H1 (cell line): Measurements from ENCODE around the gene GABARAPL2. TPM values are rescaled to one million over a fixed set of nuclear protein-coding genes. Genes with fewer than 3 reads are reported as not detected.

Experiments used
- CTCF ChIA-PET: fragments of 300-600 bp; sonication (Branson Sonifier 250); formaldehyde crosslinking; loops from one replicate; lab custom pipeline; 2021; ENCODE audit not compliant: partially characterized antibody; lab: Charles Lee
- POLR2A ChIA-PET: fragments of 300-600 bp; sonication (Branson Sonifier 250); formaldehyde crosslinking; loops from one replicate; lab custom pipeline; 2021; ENCODE audit warnings: inconsistent platforms; ENCODE audit not compliant: partially characterized antibody; lab: Charles Lee
- DNase-seq, 2 experiments: peaks; one replicate each; pipeline versions ENCODE4 v3.0.0 to v3.0.0-alpha.2; 2010 to 2022; ENCODE audit warnings: low spot score in 2 of 2, low read depth in 1 of 2, mixed read lengths in 1 of 2
- FAIRE-seq: peaks from 2 replicates; lab custom pipeline; 2011; peaks lifted over from hg19 to GRCh38; lab: Jason Lieb, UNC
- H2AFZ ChIP-seq: 2 replicates; pipeline ENCODE4 v1.8.1; 2012; ENCODE audit warnings: low read length, inconsistent platforms
- H2AK5ac ChIP-seq: 2 replicates; pipeline ENCODE4 v1.6.1; 2013; ENCODE audit warnings: low read depth, low read length
- H2BK120ac ChIP-seq: replicated peaks from 2 replicates; pipeline ENCODE3; 2013; ENCODE audit warnings: low read depth, low read length, inconsistent platforms
- H2BK12ac ChIP-seq: 2 replicates; pipeline ENCODE4 v1.6.1; 2013; ENCODE audit warnings: low read depth, low read length
- H2BK15ac ChIP-seq: 2 replicates; pipeline ENCODE4 v1.6.1; 2013; ENCODE audit warnings: low read length
- H2BK20ac ChIP-seq: 2 replicates; pipeline ENCODE4 v1.6.1; 2013; ENCODE audit warnings: low read length
- H2BK5ac ChIP-seq: 2 replicates; pipeline ENCODE4 v1.6.1; 2013; ENCODE audit warnings: low read depth, low read length
- H3K14ac ChIP-seq: 2 replicates; pipeline ENCODE4 v1.6.1; 2013; ENCODE audit warnings: inconsistent platforms; ENCODE audit not compliant: insufficient read length
- H3K18ac ChIP-seq: 2 replicates; pipeline ENCODE4 v1.6.1; 2013; ENCODE audit warnings: low read length; ENCODE audit errors: extremely low read depth
- H3K23ac ChIP-seq: 2 replicates; pipeline ENCODE4 v1.6.1; 2013; ENCODE audit warnings: inconsistent platforms; ENCODE audit not compliant: insufficient read length
- H3K23me2 ChIP-seq: 2 replicates; pipeline ENCODE4 v1.6.1; 2013; ENCODE audit warnings: low read depth, low read length
- H3K27ac ChIP-seq: 2 replicates; pipeline ENCODE4 v1.6.1; 2011; ENCODE audit warnings: low read depth, low read length, inconsistent platforms
- H3K27me3 ChIP-seq, 4 experiments: replicated peaks in 1 of 4; 1 replicate in 1 of 4; 2 replicates in 3 of 4; pipeline versions ENCODE4 v1.6.1 to v1.8.1; 2011 to 2013; ENCODE audit warnings: low read length in 3 of 4, mild to moderate bottlenecking in 3 of 4, inconsistent platforms in 2 of 4, mixed read lengths in 2 of 4, moderate library complexity in 1 of 4; ENCODE audit not compliant: control insufficient read depth in 3 of 4, insufficient read depth in 3 of 4; ENCODE audit errors: extremely low read depth in 1 of 4
- H3K36me3 ChIP-seq, 4 experiments: 2 replicates each; pipeline versions ENCODE4 v1.6.1 to v1.8.1; 2011 to 2013; ENCODE audit warnings: mild to moderate bottlenecking in 4 of 4, low read length in 3 of 4, moderate library complexity in 2 of 4, control low read depth in 1 of 4, inconsistent platforms in 1 of 4; ENCODE audit not compliant: insufficient read depth in 4 of 4, control insufficient read depth in 2 of 4
- H3K4ac ChIP-seq: replicated peaks from 2 replicates; pipeline ENCODE3; 2013; ENCODE audit warnings: low read length, low read depth, mixed read lengths, inconsistent platforms; ENCODE audit not compliant: insufficient read length
- H3K4me1 ChIP-seq, 4 experiments: replicated peaks in 1 of 4; 1 replicate in 1 of 4; 2 replicates in 3 of 4; pipeline versions ENCODE4 v1.6.1 to v1.8.1; 2011 to 2013; ENCODE audit warnings: low read length in 3 of 4, inconsistent platforms in 2 of 4, mixed read lengths in 1 of 4; ENCODE audit not compliant: insufficient read depth in 4 of 4, control insufficient read depth in 3 of 4
- H3K4me2 ChIP-seq, 2 experiments: 2 replicates each; pipeline versions ENCODE4 v1.6.1 to v1.8.1; 2011 to 2013; ENCODE audit warnings: low read depth in 2 of 2, low read length in 2 of 2, control low read depth in 1 of 2, inconsistent platforms in 1 of 2, mild to moderate bottlenecking in 1 of 2; ENCODE audit not compliant: insufficient read depth in 1 of 2
- H3K4me3 ChIP-seq, 4 experiments: fragments of 200-600, 300-600 bp in 1 of 4; sonication (generic), shearing (Covaris generic), sonication (Bioruptor Twin) in 1 of 4; 2 replicates each; pipeline versions ENCODE4 v1.5.1 to v1.8.1; 2011 to 2016; ENCODE audit warnings: low read length in 4 of 4, low read depth in 3 of 4, control low read depth in 2 of 4, inconsistent platforms in 2 of 4, mild to moderate bottlenecking in 2 of 4, mixed read lengths in 1 of 4, moderate library complexity in 1 of 4; ENCODE audit not compliant: insufficient read depth in 2 of 4; ENCODE audit errors: extremely low read depth in 1 of 4
- H3K56ac ChIP-seq: replicated peaks from 2 replicates; pipeline ENCODE3; 2013; ENCODE audit warnings: low read depth, mild to moderate bottlenecking, mixed read lengths, low read length, inconsistent platforms; ENCODE audit not compliant: insufficient read length
- H3K79me1 ChIP-seq: 2 replicates; pipeline ENCODE4 v1.6.1; 2013; ENCODE audit warnings: low read depth, low read length, control low read depth
- H3K79me2 ChIP-seq, 2 experiments: 2 replicates each; pipeline versions ENCODE4 v1.6.1 to v1.8.1; 2012 to 2013; ENCODE audit warnings: low read length in 2 of 2, mild to moderate bottlenecking in 2 of 2, inconsistent platforms in 1 of 2; ENCODE audit not compliant: insufficient read depth in 2 of 2, control insufficient read depth in 1 of 2
- H3K9ac ChIP-seq, 4 experiments: replicated peaks in 1 of 4; 1 replicate in 1 of 4; 2 replicates in 3 of 4; pipeline versions ENCODE4 v1.6.1 to v1.8.1; 2011 to 2013; ENCODE audit warnings: low read depth in 3 of 4, low read length in 3 of 4, control low read depth in 2 of 4, mild to moderate bottlenecking in 2 of 4, moderate library complexity in 2 of 4, inconsistent platforms in 1 of 4; ENCODE audit errors: extremely low read depth in 1 of 4
- H3K9me3 ChIP-seq, 2 experiments: 2 replicates each; pipeline versions ENCODE4 v1.6.1 to v1.8.1; 2012 to 2013; ENCODE audit warnings: mild to moderate bottlenecking in 2 of 2, moderate library complexity in 2 of 2, control low read depth in 1 of 2, inconsistent platforms in 1 of 2, low read depth in 1 of 2, low read length in 1 of 2, mixed read lengths in 1 of 2; ENCODE audit not compliant: insufficient read depth in 2 of 2
- H4K20me1 ChIP-seq, 2 experiments: replicated peaks in 1 of 2; 2 replicates each; pipeline versions ENCODE3 to v1.8.1; 2011 to 2013; ENCODE audit warnings: inconsistent platforms in 2 of 2, low read length in 2 of 2, mild to moderate bottlenecking in 1 of 2; ENCODE audit not compliant: insufficient read depth in 2 of 2, control insufficient read depth in 1 of 2
- H4K5ac ChIP-seq: 2 replicates; pipeline ENCODE4 v1.6.1; 2013; ENCODE audit warnings: low read length, low read depth, mixed read lengths, inconsistent platforms; ENCODE audit not compliant: insufficient read length
- H4K8ac ChIP-seq: 2 replicates; pipeline ENCODE4 v1.8.0; 2013; ENCODE audit warnings: mild to moderate bottlenecking, moderate library complexity, low read length, inconsistent platforms; ENCODE audit not compliant: insufficient read depth; ENCODE audit errors: extremely low read depth
- H4K91ac ChIP-seq: replicated peaks from 2 replicates; pipeline ENCODE3; 2013; ENCODE audit warnings: low read length, mixed read lengths, inconsistent platforms; ENCODE audit not compliant: insufficient read length
- CREB1 ChIP-seq: IDR thresholded peaks from 2 replicates; pipeline ENCODE4 v1.6.1; 2012; ENCODE audit warnings: inconsistent platforms
- EZH2 ChIP-seq: fragments of 200-600 bp; sonication (generic); IDR thresholded peaks from 2 replicates; pipeline ENCODE4 v1.7.1; 2012; ENCODE audit warnings: low read depth, mild to moderate bottlenecking, moderate library complexity, low read length, inconsistent platforms; ENCODE audit not compliant: severe bottlenecking
- JUN ChIP-seq: IDR thresholded peaks from 2 replicates; pipeline ENCODE4 v1.6.1; 2011; ENCODE audit warnings: low read depth, mild to moderate bottlenecking, improper control_type of control experiment, low read length
- KDM1A ChIP-seq: fragments of 200-600, 300-600 bp; sonication (generic); IDR thresholded peaks from 2 replicates; pipeline ENCODE4 v1.7.1; 2016; ENCODE audit warnings: mild to moderate bottlenecking, low read length, borderline replicate concordance
- RNF2 ChIP-seq: fragments of 200-900, 300-1000 bp; sonication (generic); IDR thresholded peaks from 2 replicates; pipeline ENCODE4 v1.7.1; 2016; ENCODE audit warnings: borderline replicate concordance, low read depth, mild to moderate bottlenecking, antibody characterized with exemption, low read length; ENCODE audit not compliant: poor library complexity, severe bottlenecking; ENCODE audit errors: missing control alignments
- SIN3A ChIP-seq, 2 experiments: IDR thresholded peaks in 1 of 2; conservative IDR thresholded peaks in 1 of 2; 2 replicates each; pipeline ENCODE4 v1.6.1; 2011 to 2012; ENCODE audit warnings: low read length in 2 of 2, improper control_type of control experiment in 1 of 2, low read depth in 1 of 2, mild to moderate bottlenecking in 1 of 2
- TBP ChIP-seq: IDR thresholded peaks from 2 replicates; pipeline ENCODE4 v1.6.1; 2011; ENCODE audit warnings: low read depth, low read length, improper control_type of control experiment
- TCF12 ChIP-seq: IDR thresholded peaks from 2 replicates; pipeline ENCODE4 v1.6.1; 2011; ENCODE audit warnings: low read depth, mild to moderate bottlenecking, low read length
- WGBS, 2 experiments: shearing (Covaris generic) in 1 of 2; methylation state at CpG; one replicate each; pipeline versions ENCODE4 v1.1.6 to v1.1.7; 2013 to 2015; ENCODE audit warnings: low lambda C conversion rate in 2 of 2, mixed read lengths in 2 of 2, inconsistent platforms in 1 of 2, low coverage in 1 of 2, missing lambda C conversion rate in 1 of 2; ENCODE audit not compliant: insufficient replicate concordance in 2 of 2, insufficient coverage in 1 of 2, insufficient read length in 1 of 2; ENCODE audit errors: extremely low coverage in 1 of 2, missing lambda C conversion rate in 1 of 2; 5-methylcytosine and 5-hydroxymethylcytosine counted together
- polyA plus RNA-seq, 7 experiments: library from polyadenylated mRNA; depleted of rRNA in 3 of 7; stranded (reverse) in 5 of 7; unstranded in 2 of 7; fragments of >200 nt in 5 of 7; fragments of 200-250 nt in 2 of 7; gene quantifications; 1 replicate in 5 of 7; 2 replicates in 1 of 7; 4 replicates in 1 of 7; pipeline versions ENCODE4 v1.2.1 to v1.2.3, GENCODE V29; 2011 to 2013; ENCODE audit warnings: missing spikeins in 2 of 7, mixed read lengths in 2 of 7
- total RNA-seq: library from RNA; stranded (reverse); fragmentation: NEBNext Ultra II Directional; extraction: Animal tissue kit (Norgen Biotek cat#: 25700); gene quantifications from 2 replicates; pipeline ENCODE4 v1.2.1, GENCODE V29; 2021
- TF ChIP-seq, protein P1 (sequence below), 3 experiments: IDR thresholded peaks; 1 replicate in 2 of 3; 2 replicates in 1 of 3; pipeline versions ENCODE4 v1.5.1 to v1.6.1; 2011; ENCODE audit warnings: low read length in 3 of 3, mild to moderate bottlenecking in 3 of 3, inconsistent platforms in 2 of 3, low read depth in 1 of 3, moderate library complexity in 1 of 3; ENCODE audit not compliant: insufficient read depth in 1 of 3; ENCODE audit errors: control extremely low read depth in 1 of 3

The GABARAPL2 gene
- total and polyA plus RNA-seq, 2 of the 8 experiments (the other 6 are each of a cell fraction or from before 2014, with no cell fraction given) = 65.8 to 71.3 TPM

DNA sequence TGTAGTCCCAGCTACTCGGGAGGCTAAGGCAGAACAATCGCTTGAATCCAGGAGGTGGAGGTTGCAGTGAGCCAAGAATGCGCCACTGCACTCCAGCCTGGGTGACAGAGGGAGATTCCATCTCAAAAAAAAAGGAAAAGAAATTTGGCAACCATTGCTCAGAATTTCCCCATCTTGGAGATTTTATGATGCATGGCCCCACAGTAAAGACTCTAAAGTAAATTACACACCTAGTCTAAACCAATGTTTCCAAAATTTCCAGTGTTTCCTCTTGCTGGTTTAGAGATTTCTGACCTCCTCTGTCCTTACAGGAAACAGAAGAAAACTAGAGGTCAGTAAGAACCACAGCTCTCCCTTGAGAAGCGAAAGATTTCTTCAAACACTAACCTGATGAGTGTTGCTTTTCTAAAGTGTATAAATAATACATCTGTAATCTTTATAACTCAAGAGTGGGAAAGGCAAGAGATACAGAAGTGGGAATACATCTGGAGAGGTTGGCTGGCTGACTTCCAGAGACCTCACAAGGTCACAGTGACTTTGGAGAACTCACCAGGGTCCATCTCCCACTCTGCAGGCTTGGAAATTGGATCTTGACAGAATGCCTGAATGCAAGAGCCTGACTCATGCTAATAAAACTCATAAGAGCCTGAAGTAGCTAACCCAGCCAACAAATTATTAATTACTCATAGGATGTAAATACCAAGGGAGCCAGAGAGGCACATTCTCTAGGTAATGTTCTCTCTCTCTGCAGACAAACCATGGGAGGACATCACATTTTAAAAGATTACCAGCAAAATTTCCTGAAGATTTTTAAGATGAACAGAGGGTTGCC is 48.1 kb downstream of the GABARAPL2 start:
- no peak overlapping the region for H3K23ac ChIP-seq
- H4K8ac ChIP-seq = no peak overlapping the region
- H3K9me3 ChIP-seq = no peaks in the 10 kb centered on the region
- no peaks in the 10 kb centered on the region for H3K23me2 ChIP-seq
- H4K20me1 ChIP-seq = peaks cover 0 to 2% of the 10 kb centered on the region in 2 experiments
- no peak overlapping the region for H3K4me3 ChIP-seq
- ChIA-PET POLR2A (interaction anchor here (2.4 kb wide), 1 partner anchor 8 kb away, joined by 12 read pairs; the partner anchor contains the start of gene ADAT1), CTCF (no interaction called here)
- H4K91ac ChIP-seq = no peak overlapping the region
- no peak overlapping the region for H4K5ac ChIP-seq
- 92% methylated on average over 4 of the region's 4 CpGs; no CpG with 5 or more reads in 1 of the 2 experiments for WGBS, 2 experiments
- no peak overlapping the region for H3K27ac ChIP-seq
- no peak overlapping the region for H3K4ac ChIP-seq
- H3K14ac ChIP-seq = no peak overlapping the region
- no peak overlapping the region for H2AK5ac ChIP-seq
- no peak overlapping the region for H2BK120ac ChIP-seq
- H3K79me2 ChIP-seq = no peaks in the 10 kb centered on the region
- DNase-seq = no peak
- H2BK15ac ChIP-seq = no peak overlapping the region
- no peak for FAIRE-seq
- H2BK12ac ChIP-seq = no peak overlapping the region
- H2BK5ac ChIP-seq = no peak overlapping the region
- H3K18ac ChIP-seq = no peak overlapping the region
- H3K27me3 ChIP-seq = no peaks in the 10 kb centered on the region
- no peaks in the 10 kb centered on the region for H3K4me1 ChIP-seq
- no peak overlapping the region for H3K4me2 ChIP-seq
- H2BK20ac ChIP-seq = no peak overlapping the region
- no peak overlapping the region for H3K9ac ChIP-seq
- no peak overlapping the region for H3K56ac ChIP-seq
- peaks cover 7 to 66% (median 48%) of the 10 kb centered on the region in 4 experiments for H3K36me3 ChIP-seq
- H2AFZ ChIP-seq = no peak overlapping the region
- no peaks in the 10 kb centered on the region for H3K79me1 ChIP-seq
- TF ChIP-seq KDM1A (no peak), RNF2 (no peak), SIN3A (conservative IDR thresholded peaks at IDR 0.05 in 1 of 2, IDR thresholded peaks at IDR 0.05 in 1 of 2; ENCODE audit: low read depth in 1 of 2, low read length in 2 of 2) (no peak), CREB1 (no peak), TBP (no peak), EZH2 (no peak), JUN (no peak), TCF12 (no peak)
- TF ChIP-seq, protein P1, sequence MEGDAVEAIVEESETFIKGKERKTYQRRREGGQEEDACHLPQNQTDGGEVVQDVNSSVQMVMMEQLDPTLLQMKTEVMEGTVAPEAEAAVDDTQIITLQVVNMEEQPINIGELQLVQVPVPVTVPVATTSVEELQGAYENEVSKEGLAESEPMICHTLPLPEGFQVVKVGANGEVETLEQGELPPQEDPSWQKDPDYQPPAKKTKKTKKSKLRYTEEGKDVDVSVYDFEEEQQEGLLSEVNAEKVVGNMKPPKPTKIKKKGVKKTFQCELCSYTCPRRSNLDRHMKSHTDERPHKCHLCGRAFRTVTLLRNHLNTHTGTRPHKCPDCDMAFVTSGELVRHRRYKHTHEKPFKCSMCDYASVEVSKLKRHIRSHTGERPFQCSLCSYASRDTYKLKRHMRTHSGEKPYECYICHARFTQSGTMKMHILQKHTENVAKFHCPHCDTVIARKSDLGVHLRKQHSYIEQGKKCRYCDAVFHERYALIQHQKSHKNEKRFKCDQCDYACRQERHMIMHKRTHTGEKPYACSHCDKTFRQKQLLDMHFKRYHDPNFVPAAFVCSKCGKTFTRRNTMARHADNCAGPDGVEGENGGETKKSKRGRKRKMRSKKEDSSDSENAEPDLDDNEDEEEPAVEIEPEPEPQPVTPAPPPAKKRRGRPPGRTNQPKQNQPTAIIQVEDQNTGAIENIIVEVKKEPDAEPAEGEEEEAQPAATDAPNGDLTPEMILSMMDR (IDR thresholded peaks at IDR 0.05; ENCODE audit: control extremely low read depth in 1 of 3, insufficient read depth in 1 of 3, low read depth in 1 of 3, low read length in 3 of 3) = no peak
